ENCODE measurements around the gene ABCA6. TPM values are rescaled to one million over a fixed set of nuclear protein-coding genes. Genes with fewer than 3 reads are reported as not detected.

Gene ABCA6
- total RNA-seq, 3 donors from 2014 or later (not counting 1 experiment from before 2014, with no cell fraction given) = 0.45 to 1.6 (median 0.75) TPM

GRCh38 chr17:69043098-69043734, 98.5 kb downstream of the ABCA6 start:
- Mint-ChIP-seq H3K4me1 (peaks cover 12% of the 10 kb centered on the region in 2 donors), H3K27ac (no peak overlapping the region), H3K9me3 (no peaks in the 10 kb centered on the region), H3K36me3 (no peaks in the 10 kb centered on the region), H3K4me3 (no peak overlapping the region), H3K27me3 (ENCODE audit: low read depth in 2 of 2) (peaks cover 0 to 6% of the 10 kb centered on the region in 2 donors)
- intact Hi-C loops (cut with micrococcal nuclease) = no loop called here
- Histone ChIP-seq H3K36me3 (ENCODE audit: control insufficient read depth, insufficient read depth, low read length) (no peaks in the 10 kb centered on the region), H3K27me3 (ENCODE audit: control insufficient read depth, insufficient read depth, low read length) (no peaks in the 10 kb centered on the region), H3K9me3 (ENCODE audit: control insufficient read depth, insufficient read depth, low read length) (no peaks in the 10 kb centered on the region), H3K4me3 (ENCODE audit: low read length) (no peak overlapping the region), H3K4me1 (ENCODE audit: control insufficient read depth, insufficient read depth, low read length) (peaks cover 4% of the 10 kb centered on the region), H3K27ac (ENCODE audit: low read length) (no peak overlapping the region)
- no peak for TF ChIP-seq CTCF (IDR thresholded peaks at IDR 0.05)
- 95% methylated on average over 5 of the region's 6 CpGs for WGBS (ENCODE audit: insufficient coverage)
- DNase-seq = no peak
- ATAC-seq = no peak

- Histone ChIP-seq H3K4me1 (ENCODE audit: control insufficient read depth, insufficient read depth, low read length) (no peaks in the 10 kb centered on the region), H3K27me3 (ENCODE audit: control insufficient read depth, insufficient read depth, low read length) (no peaks in the 10 kb centered on the region), H3K36me3 (ENCODE audit: control insufficient read depth, insufficient read depth, low read length) (no peaks in the 10 kb centered on the region), H3K4me3 (ENCODE audit: low read length) (no peak overlapping the region), H3K27ac (ENCODE audit: low read length) (no peak overlapping the region), H3K9me3 (ENCODE audit: control insufficient read depth, insufficient read depth, low read length) (no peaks in the 10 kb centered on the region)
- intact Hi-C loops (cut with micrococcal nuclease) = no loop called here
- ATAC-seq (no peak), DNase-seq (no peak)
- Mint-ChIP-seq H3K27ac (no peak overlapping the region), H3K4me1 (peaks cover 3% of the 10 kb centered on the region in 2 donors), H3K36me3 (peaks cover 6% of the 10 kb centered on the region), H3K27me3 (ENCODE audit: low read depth in 2 of 2) (peaks cover 0 to 12% of the 10 kb centered on the region in 2 donors), H3K9me3 (peaks cover 2 to 3% of the 10 kb centered on the region in 2 donors), H3K4me3 (no peak overlapping the region)
- 80% methylated on average over 5 of the region's 5 CpGs for WGBS (ENCODE audit: insufficient coverage)
- TF ChIP-seq CTCF (IDR thresholded peaks at IDR 0.05) = no peak
These were observed 99.4 kb downstream of the ABCA6 start for GRCh38 chr17:69042308-69042707.

- Mint-ChIP-seq H3K36me3 (peaks cover 6% of the 10 kb centered on the region), H3K9me3 (peaks cover 0 to 6% of the 10 kb centered on the region in 2 donors), H3K27me3 (ENCODE audit: low read depth in 2 of 2) (peaks cover 3 to 16% of the 10 kb centered on the region in 2 donors), H3K4me3 (no peak overlapping the region), H3K27ac (no peak overlapping the region), H3K4me1 (no peaks in the 10 kb centered on the region)
- Histone ChIP-seq H3K27me3 (ENCODE audit: control insufficient read depth, insufficient read depth, low read length) (no peaks in the 10 kb centered on the region), H3K27ac (ENCODE audit: low read length) (no peak overlapping the region), H3K4me1 (ENCODE audit: control insufficient read depth, insufficient read depth, low read length) (no peaks in the 10 kb centered on the region), H3K4me3 (ENCODE audit: low read length) (no peak overlapping the region), H3K9me3 (ENCODE audit: control insufficient read depth, insufficient read depth, low read length) (no peaks in the 10 kb centered on the region), H3K36me3 (ENCODE audit: control insufficient read depth, insufficient read depth, low read length) (no peaks in the 10 kb centered on the region)
- ATAC-seq (no peak), DNase-seq (no peak)
- no peak for TF ChIP-seq CTCF (IDR thresholded peaks at IDR 0.05)
- WGBS (ENCODE audit: insufficient coverage) = 93% methylated on average over 3 of the region's 3 CpGs
- intact Hi-C loops (cut with micrococcal nuclease) = no loop called here
These were observed 109.9 kb downstream of the ABCA6 start for GRCh38 chr17:69031839-69032238.

GRCh38 chr17:69030169-69030568, 111.5 kb downstream of the ABCA6 start:
- H3K27me3 Mint-ChIP-seq (ENCODE audit: low read depth in 2 of 2) = peaks cover 3 to 13% of the 10 kb centered on the region in 2 donors

More at GRCh38 chr17:69030169-69030568, 111.5 kb downstream of the ABCA6 start:
- Histone ChIP-seq H3K4me1 (ENCODE audit: control insufficient read depth, insufficient read depth, low read length) (no peaks in the 10 kb centered on the region), H3K9me3 (ENCODE audit: control insufficient read depth, insufficient read depth, low read length) (no peaks in the 10 kb centered on the region), H3K27ac (ENCODE audit: low read length) (no peak overlapping the region), H3K36me3 (ENCODE audit: control insufficient read depth, insufficient read depth, low read length) (no peaks in the 10 kb centered on the region), H3K27me3 (ENCODE audit: control insufficient read depth, insufficient read depth, low read length) (no peaks in the 10 kb centered on the region), H3K4me3 (ENCODE audit: low read length) (no peak overlapping the region)
- H3K4me1 Mint-ChIP-seq = no peaks in the 10 kb centered on the region
- no peaks in the 10 kb centered on the region for H3K36me3 Mint-ChIP-seq
- no peaks in the 10 kb centered on the region for H3K9me3 Mint-ChIP-seq
- no peak overlapping the region for H3K4me3 Mint-ChIP-seq
- intact Hi-C loops (cut with micrococcal nuclease) = no loop called here
- no peak overlapping the region for H3K27ac Mint-ChIP-seq
- no peak for TF ChIP-seq CTCF (IDR thresholded peaks at IDR 0.05)
- ATAC-seq (no peak), DNase-seq (no peak)
- 69% methylated on average over 1 of the region's 1 CpG for WGBS (ENCODE audit: insufficient coverage)

All from natural killer cell (primary cell).